Suprapubic skin (tissue), 4 donors: ENCODE measurements around the gene LPAR1.

Experiments
- CTCF ChIP-seq, 2 donors: fragments of 200-600 bp in 1 of 2; fragments of 450-650 bp in 1 of 2; sonication (generic) in 1 of 2; IDR thresholded peaks; one replicate each; pipeline ENCODE4 v1.5.1; 2016 to 2019; ENCODE audit warnings: antibody characterized with exemption in 2 of 2, mild to moderate bottlenecking in 1 of 2, moderate library complexity in 1 of 2
- POLR2A ChIP-seq, 2 donors: fragments of 450-650 bp; IDR thresholded peaks; one replicate each; pipeline ENCODE4 v1.6.1; 2017; ENCODE audit warnings: antibody characterized with exemption in 2 of 2, mild to moderate bottlenecking in 2 of 2, moderate library complexity in 2 of 2
- POLR2AphosphoS5 ChIP-seq, 3 donors: sonication (generic); formaldehyde crosslinking; IDR thresholded peaks; one replicate each; pipeline ENCODE4 v1.6.1; 2017; ENCODE audit warnings: antibody characterized with exemption in 3 of 3

GRCh38 chr9:111013707-111014106, 24.6 kb downstream of the LPAR1 start:
- TF ChIP-seq CTCF (IDR thresholded peaks at IDR 0.05) (no peak), POLR2AphosphoS5 (IDR thresholded peaks at IDR 0.05) (no peak), POLR2A (IDR thresholded peaks at IDR 0.05) (no peak)
